Mononuclear cell (primary cell): ENCODE data around the gene YBEY. TPM values are rescaled to one million over a fixed set of nuclear protein-coding genes. Genes with fewer than 3 reads are reported as not detected.
"Not testable (repeated sequence)": the region's sequence is repeated elsewhere in the genome, so short reads cannot be mapped to it uniquely, and the experiment has no call there.

ENCODE experiments used
- H3K27me3 ChIP-seq: 2 replicates; pipeline ENCODE4 v1.6.0; 2011; ENCODE audit warnings: low read length, control low read depth; ENCODE audit not compliant: insufficient read depth
- H3K4me1 ChIP-seq: 2 replicates; pipeline ENCODE4 v1.5.1; 2011; ENCODE audit warnings: mild to moderate bottlenecking, low read length, control low read depth; ENCODE audit not compliant: insufficient read depth
- H3K4me3 ChIP-seq: 2 replicates; pipeline ENCODE4 v1.5.1; 2011; ENCODE audit warnings: mild to moderate bottlenecking, low read length, moderate library complexity
- H3K9me3 ChIP-seq: 2 replicates; pipeline ENCODE4 v1.5.1; 2011; ENCODE audit warnings: low read depth, mild to moderate bottlenecking, control low read depth, low read length
- total RNA-seq: library from RNA; depleted of rRNA; stranded (reverse); fragments of >200 nt; gene quantifications from one replicate; pipeline ENCODE4 v1.2.3, GENCODE V29; 2012

YBEY gene, protein sequence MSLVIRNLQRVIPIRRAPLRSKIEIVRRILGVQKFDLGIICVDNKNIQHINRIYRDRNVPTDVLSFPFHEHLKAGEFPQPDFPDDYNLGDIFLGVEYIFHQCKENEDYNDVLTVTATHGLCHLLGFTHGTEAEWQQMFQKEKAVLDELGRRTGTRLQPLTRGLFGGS
- 19.7 TPM for total RNA-seq

GRCh38 chr21:46285761-46286647 lies at the start of gene YBEY:
Gene YBEY, plus strand, starts transcription at chr21:46286342. Its CDS starts 572 bp downstream, at chr21:46286914.
- Histone ChIP-seq H3K9me3 (no peaks in the 10 kb centered on the region), H3K4me3 (peak within 1 kb of the TSS; percentile 82), H3K4me1 (peaks cover 67% of the 10 kb centered on the region), H3K27me3 (no peaks in the 10 kb centered on the region)

GRCh38 chr21:46237474-46237873 lies 48.7 kb upstream of the YBEY start:
- no peaks in the 10 kb centered on the region for H3K4me1 ChIP-seq
- H3K27me3 ChIP-seq, result no peaks in the 10 kb centered on the region
- H3K4me3 ChIP-seq, result no peak overlapping the region
- H3K9me3 ChIP-seq, result no peaks in the 10 kb centered on the region

DNA sequence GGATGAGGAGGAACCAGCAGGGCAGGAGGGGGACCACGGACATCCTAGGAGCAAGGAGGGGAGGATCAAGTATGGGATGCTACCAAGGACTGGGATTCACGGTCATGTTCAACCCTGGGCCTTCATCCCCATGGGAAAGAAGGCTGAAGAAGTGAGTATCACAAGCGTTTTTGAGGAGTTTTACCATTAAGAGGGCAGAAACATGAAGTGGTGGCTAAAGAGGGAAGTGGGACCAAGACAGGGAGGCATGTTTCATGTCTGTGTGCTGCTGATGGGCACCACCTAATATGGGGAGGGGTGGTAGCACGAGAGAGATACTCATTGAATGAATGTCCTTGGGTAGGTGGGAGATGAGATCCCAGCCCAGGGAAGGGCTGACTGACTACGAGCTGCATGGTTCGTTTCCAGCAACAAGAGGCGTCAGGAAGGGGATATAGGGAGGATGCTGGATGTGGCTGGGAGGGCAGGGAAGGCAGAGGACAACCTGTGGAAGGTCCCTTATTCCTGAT lies 46.3 kb upstream of the YBEY start:
- Histone ChIP-seq H3K4me1 (no peaks in the 10 kb centered on the region), H3K4me3 (no peak overlapping the region), H3K9me3 (no peaks in the 10 kb centered on the region), H3K27me3 (no peaks in the 10 kb centered on the region)

DNA sequence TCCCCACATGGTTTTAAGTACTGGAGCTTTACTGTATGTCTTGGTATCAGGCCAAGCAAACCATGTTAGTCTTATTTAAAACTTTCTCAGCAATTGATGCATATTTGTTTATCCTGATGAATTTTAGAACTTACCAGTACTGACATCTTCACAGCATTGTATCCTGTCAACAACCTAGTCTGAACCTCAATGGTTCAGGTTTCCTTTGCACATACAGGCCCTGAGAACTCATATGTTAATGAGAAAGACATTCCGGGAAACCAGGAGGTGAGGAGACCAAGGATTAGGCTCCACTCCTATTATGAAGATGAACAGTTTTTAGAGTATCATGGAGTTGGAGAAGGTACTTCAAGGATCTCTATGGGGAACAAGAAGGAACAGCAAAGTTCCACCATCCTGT lies 44.6 kb upstream of the YBEY start:
- not testable (repeated sequence) for H3K27me3 ChIP-seq, H3K9me3 ChIP-seq, H3K4me1 ChIP-seq, H3K4me3 ChIP-seq

GRCh38 chr21:46243325-46243724 lies 42.8 kb upstream of the YBEY start:
- H3K9me3 ChIP-seq, result no peaks in the 10 kb centered on the region
- no peaks in the 10 kb centered on the region for H3K27me3 ChIP-seq
- no peak overlapping the region for H3K4me3 ChIP-seq
- no peaks in the 10 kb centered on the region for H3K4me1 ChIP-seq

- Histone ChIP-seq H3K4me1 (no peaks in the 10 kb centered on the region), H3K4me3 (no peak overlapping the region), H3K27me3 (no peaks in the 10 kb centered on the region), H3K9me3 (no peaks in the 10 kb centered on the region)
Measured at GRCh38 chr21:46243960-46244361, 42.2 kb upstream of the YBEY start.

GRCh38 chr21:46244602-46245001 lies 41.5 kb upstream of the YBEY start:
- no peaks in the 10 kb centered on the region for H3K9me3 ChIP-seq
- H3K27me3 ChIP-seq, result no peaks in the 10 kb centered on the region
- no peak overlapping the region for H3K4me3 ChIP-seq
- H3K4me1 ChIP-seq, result no peaks in the 10 kb centered on the region

DNA sequence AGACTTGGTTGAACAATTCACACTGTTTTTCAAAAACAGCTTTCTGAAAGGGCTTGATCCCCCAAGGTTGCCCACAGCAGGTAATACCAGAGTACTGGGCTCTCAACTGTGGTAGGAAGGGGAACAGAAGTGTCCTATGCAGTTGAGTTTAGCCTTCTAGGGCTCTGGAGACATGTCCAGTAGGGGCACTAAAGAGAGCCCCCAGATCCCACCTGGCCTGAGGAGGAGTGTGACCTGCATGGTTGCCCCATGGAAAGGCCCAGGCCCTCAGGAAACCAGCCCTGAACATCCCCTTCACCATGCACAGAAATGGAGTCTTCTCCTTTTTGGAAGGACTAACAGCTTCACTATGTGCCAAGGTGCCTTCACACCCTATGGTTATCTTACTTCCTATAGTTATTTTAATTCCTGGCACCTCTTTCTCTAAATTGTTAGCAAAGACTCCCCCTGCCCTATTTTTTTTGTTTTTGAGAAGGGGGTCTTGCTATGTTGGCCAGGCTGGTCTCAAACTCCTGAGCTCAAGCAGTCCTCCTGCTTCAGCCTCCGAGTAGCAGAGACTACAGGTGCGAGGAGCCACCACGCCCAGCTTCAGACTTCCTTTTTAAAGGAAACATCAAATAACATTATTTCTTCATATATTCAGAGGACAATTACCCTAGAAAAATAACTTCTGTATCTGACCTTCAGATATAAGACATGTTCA lies 40.8 kb upstream of the YBEY start:
- H3K27me3 ChIP-seq, result no peaks in the 10 kb centered on the region
- no peak overlapping the region for H3K4me3 ChIP-seq
- H3K4me1 ChIP-seq, result no peaks in the 10 kb centered on the region
- H3K9me3 ChIP-seq, result no peaks in the 10 kb centered on the region

DNA sequence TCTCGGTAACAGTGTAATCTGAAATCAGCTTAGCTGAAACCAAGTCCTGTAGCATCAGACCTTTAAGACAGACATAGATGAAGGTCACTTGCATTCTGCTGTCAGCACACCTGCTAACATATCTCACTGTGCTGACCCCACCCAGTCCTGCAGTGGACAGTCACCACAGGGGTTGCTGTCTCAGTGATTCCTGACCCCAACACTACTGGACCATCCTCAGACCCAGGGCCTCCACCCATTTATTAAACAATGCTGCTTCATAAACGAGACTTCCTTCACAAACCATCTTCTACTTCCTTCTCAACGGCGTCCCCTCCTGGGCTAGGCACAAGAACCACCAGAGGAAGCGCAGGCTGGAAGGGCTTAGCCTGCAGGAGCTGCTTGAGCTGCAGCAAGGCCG lies 39.8 kb upstream of the YBEY start:
- no peak overlapping the region for H3K4me3 ChIP-seq
- H3K27me3 ChIP-seq, result no peaks in the 10 kb centered on the region
- H3K9me3 ChIP-seq, result no peaks in the 10 kb centered on the region

DNA sequence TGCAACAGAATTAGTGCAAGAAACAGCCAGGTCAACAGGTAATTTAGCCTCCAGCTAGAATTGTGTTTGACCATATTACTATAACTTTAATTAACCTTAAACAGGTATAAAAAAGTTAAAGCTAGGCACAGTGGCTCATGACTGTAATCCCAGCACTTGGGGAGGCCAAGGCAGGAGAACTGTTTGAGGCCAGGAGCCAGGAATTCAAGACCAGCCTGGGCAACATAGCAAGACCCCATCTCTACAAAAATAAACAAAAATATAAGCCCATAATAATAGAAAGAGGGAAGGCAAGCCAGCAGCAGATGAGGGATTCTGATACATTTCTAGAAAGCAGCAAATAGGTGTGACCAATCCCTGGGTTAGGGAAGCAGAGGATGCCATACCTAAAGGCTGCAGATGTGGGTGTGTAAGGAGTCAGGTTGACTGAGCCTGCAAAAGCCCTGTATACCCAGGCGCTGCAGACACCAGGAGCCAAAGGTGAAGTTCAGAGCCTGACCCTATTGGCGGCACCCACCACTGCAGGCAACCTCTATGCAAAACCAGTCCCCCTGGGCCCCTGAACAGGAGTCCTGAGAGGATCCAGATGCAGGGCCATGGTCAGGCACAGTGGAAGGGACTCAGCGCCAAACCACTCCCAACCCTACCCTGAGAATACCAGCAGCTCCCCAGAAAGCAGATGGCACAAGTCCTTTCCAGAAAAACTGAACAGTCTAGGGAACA lies 38.3 kb upstream of the YBEY start:
- Histone ChIP-seq H3K4me3 (no peak overlapping the region), H3K9me3 (no peaks in the 10 kb centered on the region), H3K27me3 (no peaks in the 10 kb centered on the region), H3K4me1 (no peaks in the 10 kb centered on the region)

More for the DNA sequence above, 39.8 kb upstream of the YBEY start:
- H3K4me1 ChIP-seq, result no peaks in the 10 kb centered on the region

DNA sequence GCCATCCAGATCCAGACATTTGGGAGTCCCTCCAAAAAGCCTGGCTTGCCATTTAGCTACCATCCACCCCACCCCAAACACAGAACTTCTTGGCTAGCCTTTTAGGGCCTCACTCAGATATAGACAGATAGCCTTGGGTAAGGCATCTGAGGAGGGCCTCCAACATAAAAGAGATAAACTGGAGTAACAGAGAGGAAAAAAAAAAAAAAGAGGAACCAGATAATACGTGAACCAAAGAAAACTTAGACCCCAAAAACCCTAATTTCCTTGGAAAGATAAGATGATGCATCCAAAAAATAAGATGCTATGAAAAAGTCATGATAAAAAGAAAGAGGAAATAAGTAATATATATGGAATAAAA lies 37.7 kb upstream of the YBEY start:
- Histone ChIP-seq H3K27me3 (no peaks in the 10 kb centered on the region), H3K9me3 (no peaks in the 10 kb centered on the region), H3K4me1 (peaks cover 2% of the 10 kb centered on the region), H3K4me3 (no peak overlapping the region)

- Histone ChIP-seq H3K4me1 (peaks cover 6% of the 10 kb centered on the region), H3K4me3 (no peak overlapping the region), H3K9me3 (no peaks in the 10 kb centered on the region), H3K27me3 (no peaks in the 10 kb centered on the region)
Measured at GRCh38 chr21:46248827-46249226, 37.3 kb upstream of the YBEY start.

DNA sequence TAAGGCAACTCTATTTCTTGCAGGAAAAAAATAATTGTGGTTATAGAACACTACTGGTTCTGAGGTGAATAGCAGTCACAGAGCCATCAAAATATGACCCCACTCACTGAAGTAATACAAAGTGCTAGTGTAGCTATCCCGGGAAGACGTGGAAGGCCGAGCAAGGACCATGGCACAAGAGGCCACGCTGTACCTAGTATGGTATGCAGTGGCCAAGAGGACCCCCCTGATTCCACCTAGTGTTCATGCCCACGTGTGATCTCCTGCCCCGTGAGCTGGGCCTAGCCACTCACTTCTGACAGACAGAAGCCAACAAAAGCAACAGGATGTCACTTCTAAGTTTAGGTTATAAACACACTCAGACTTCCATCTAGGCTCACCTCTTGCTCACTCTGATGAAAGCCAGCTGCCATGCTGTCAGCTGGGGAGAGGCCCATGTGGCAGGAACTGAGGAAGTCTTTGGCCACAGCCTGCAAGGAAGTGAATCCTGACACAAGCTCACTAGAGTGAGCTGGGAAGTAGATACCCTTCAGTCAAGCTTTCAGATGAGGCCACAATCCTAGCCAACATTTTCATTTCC lies 35.9 kb upstream of the YBEY start:
- Histone ChIP-seq H3K9me3 (no peaks in the 10 kb centered on the region), H3K4me3 (no peak overlapping the region), H3K27me3 (no peaks in the 10 kb centered on the region), H3K4me1 (peaks cover 15% of the 10 kb centered on the region)

- H3K9me3 ChIP-seq, result no peaks in the 10 kb centered on the region
- H3K4me1 ChIP-seq, result peaks cover 15% of the 10 kb centered on the region
- no peaks in the 10 kb centered on the region for H3K27me3 ChIP-seq
- H3K4me3 ChIP-seq, result no peak overlapping the region
Measured at GRCh38 chr21:46252840-46253239, 33.3 kb upstream of the YBEY start.
